Adrenal gland (tissue), 12 donors: ENCODE results near the gene NSD1. TPM values are rescaled to one million over a fixed set of nuclear protein-coding genes. Genes with fewer than 3 reads are reported as not detected.

Experiments
- DNase-seq, 7 donors: peaks; one replicate each; pipeline ENCODE4 v3.0.0-alpha.2; 2019 to 2020
- H3K27ac ChIP-seq, 5 donors: fragments of 200-600 bp; sonication (generic) in 4 of 5; 1 replicate in 3 of 5; 2 replicates in 2 of 5; pipeline versions ENCODE4 v1.5.1 to v1.8.0; 2016 to 2020; ENCODE audit warnings: mild to moderate bottlenecking in 1 of 5
- H3K27me3 ChIP-seq: fragments of 200-600 bp; 2 replicates; pipeline ENCODE4 v1.8.0; 2021
- H3K36me3 ChIP-seq, 2 donors: fragments of 200-600 bp; replicated peaks in 1 of 2; 1 replicate in 1 of 2; 2 replicates in 1 of 2; pipeline versions ENCODE4 v1.5.1 to v1.8.0; 2018 to 2022
- H3K4me1 ChIP-seq, 2 donors: fragments of 200-600 bp; replicated peaks in 1 of 2; 1 replicate in 1 of 2; 2 replicates in 1 of 2; pipeline versions ENCODE4 v1.5.1 to v1.8.0; 2018 to 2021
- H3K4me3 ChIP-seq, 4 donors: fragments of 200-600 bp; sonication (generic) in 3 of 4; one replicate each; pipeline ENCODE4 v1.5.1; 2016 to 2018
- H3K9me3 ChIP-seq, 3 donors: fragments of 200-600 bp; sonication (generic) in 1 of 3; replicated peaks in 1 of 3; 1 replicate in 2 of 3; 2 replicates in 1 of 3; pipeline versions ENCODE4 v1.5.1 to v1.8.0; 2016 to 2021
- POLR2A ChIP-seq, 2 donors: fragments of 450-650 bp; IDR thresholded peaks; one replicate each; pipeline ENCODE4 v1.6.1; 2017; ENCODE audit warnings: antibody characterized with exemption in 2 of 2, mild to moderate bottlenecking in 2 of 2, moderate library complexity in 1 of 2
- WGBS, 4 donors: extraction: QIAGEN DNeasy Blood & Tissue Kit in 2 of 4; methylation state at CpG; one replicate each; pipeline versions ENCODE4 v1.1.5 to v1.1.7; 2013 to 2017; 5-methylcytosine and 5-hydroxymethylcytosine counted together
- intact Hi-C, 2 donors: fragments of 100-400 bp; cut with DNase I; formaldehyde crosslinking; loops; one replicate each; pipeline versions ENCODE4 v1.14.1 to v1.15.0; 2022 to 2023
- polyA plus RNA-seq, 3 donors: library from polyadenylated mRNA; stranded (reverse); fragments of 200-250 nt in 2 of 3; fragments of 350-450 nt in 1 of 3; fragmentation: Illumina TruSeq in 1 of 3; extraction: RNeasy Lipid Tissue Mini Kit (QIAGEN cat#74804) in 1 of 3; gene quantifications; one replicate each; pipeline ENCODE4 v1.2.3, GENCODE V29; 2013 to 2014
- total RNA-seq, 9 donors: library from RNA; depleted of rRNA in 4 of 9; stranded (reverse); fragments of >200 nt in 4 of 9; fragments of 120-200 nt in 1 of 9; fragmentation: NEBNext Ultra II Directional in 1 of 9; extraction: Animal tissue kit (Norgen Biotek cat#: 25700) in 1 of 9; gene quantifications; one replicate each; pipeline versions ENCODE4 v1.1.0 to v1.2.4, GENCODE V29; 2013 to 2023
- TF ChIP-seq, protein P1 (sequence below), 6 experiments: fragments of 450-650 bp in 4 of 6; fragments of 200-600 bp in 2 of 6; sonication (generic) in 1 of 6; IDR thresholded peaks; 1 replicate in 5 of 6; 2 replicates in 1 of 6; pipeline versions ENCODE4 v1.5.1 to v1.8.0; 2016 to 2021; ENCODE audit warnings: antibody characterized with exemption in 6 of 6, mild to moderate bottlenecking in 2 of 6, moderate library complexity in 1 of 6
- donor health status: healthy with polysubstance abuse.
- donor health status: Bipolar disorder and iron deficiency.
- donor health status: DM: yes; HTN: yes; CAD: no.
- donor health status: DM: no; HTN: no; CAD: no.
- donor health status: DM: no; HTN: no; CAD: no.
- donor health status: DM: yes; HTN: yes; CAD: no.

Gene NSD1
- total and polyA plus RNA-seq, 12 donors = 6.4 to 73.9 (median 44.3) TPM

DNA sequence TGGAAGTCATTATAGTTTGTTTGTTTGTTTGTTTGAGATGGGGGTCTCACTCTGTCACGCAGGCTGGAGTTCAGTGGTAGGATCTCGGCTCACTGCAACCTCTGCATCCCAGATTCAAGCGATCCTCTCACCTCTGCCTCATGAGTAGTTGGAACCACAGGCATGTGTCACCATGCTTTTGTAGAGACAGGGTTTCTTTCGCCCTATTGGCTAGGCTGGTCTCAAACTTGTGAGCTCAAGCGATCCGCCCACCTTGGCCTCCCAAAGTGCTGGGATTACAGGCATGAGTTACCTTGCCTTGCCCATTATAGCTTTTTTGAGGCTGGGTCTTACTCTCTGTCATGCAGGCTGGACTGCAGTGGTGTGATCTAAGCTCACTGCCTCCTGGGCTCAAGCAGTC is 28.8 kb downstream of the NSD1 start:
- Histone ChIP-seq H3K4me3 (no peak overlapping the region), H3K36me3 (no peaks in the 10 kb centered on the region), H3K9me3 (no peaks in the 10 kb centered on the region), H3K4me1 (no peaks in the 10 kb centered on the region), H3K27me3 (no peaks in the 10 kb centered on the region), H3K27ac (no peak overlapping the region)
- TF ChIP-seq POLR2A (IDR thresholded peaks at IDR 0.05) = no peak
- TF ChIP-seq, protein P1, sequence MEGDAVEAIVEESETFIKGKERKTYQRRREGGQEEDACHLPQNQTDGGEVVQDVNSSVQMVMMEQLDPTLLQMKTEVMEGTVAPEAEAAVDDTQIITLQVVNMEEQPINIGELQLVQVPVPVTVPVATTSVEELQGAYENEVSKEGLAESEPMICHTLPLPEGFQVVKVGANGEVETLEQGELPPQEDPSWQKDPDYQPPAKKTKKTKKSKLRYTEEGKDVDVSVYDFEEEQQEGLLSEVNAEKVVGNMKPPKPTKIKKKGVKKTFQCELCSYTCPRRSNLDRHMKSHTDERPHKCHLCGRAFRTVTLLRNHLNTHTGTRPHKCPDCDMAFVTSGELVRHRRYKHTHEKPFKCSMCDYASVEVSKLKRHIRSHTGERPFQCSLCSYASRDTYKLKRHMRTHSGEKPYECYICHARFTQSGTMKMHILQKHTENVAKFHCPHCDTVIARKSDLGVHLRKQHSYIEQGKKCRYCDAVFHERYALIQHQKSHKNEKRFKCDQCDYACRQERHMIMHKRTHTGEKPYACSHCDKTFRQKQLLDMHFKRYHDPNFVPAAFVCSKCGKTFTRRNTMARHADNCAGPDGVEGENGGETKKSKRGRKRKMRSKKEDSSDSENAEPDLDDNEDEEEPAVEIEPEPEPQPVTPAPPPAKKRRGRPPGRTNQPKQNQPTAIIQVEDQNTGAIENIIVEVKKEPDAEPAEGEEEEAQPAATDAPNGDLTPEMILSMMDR (IDR thresholded peaks at IDR 0.05) = no peak
- peak in 1 of 7 donors; percentile 18 for DNase-seq
- WGBS, 4 donors = 94 to 98% (median 97%) methylated on average over 6 of the region's 6 CpGs
- intact Hi-C loops = no loop called here

DNA sequence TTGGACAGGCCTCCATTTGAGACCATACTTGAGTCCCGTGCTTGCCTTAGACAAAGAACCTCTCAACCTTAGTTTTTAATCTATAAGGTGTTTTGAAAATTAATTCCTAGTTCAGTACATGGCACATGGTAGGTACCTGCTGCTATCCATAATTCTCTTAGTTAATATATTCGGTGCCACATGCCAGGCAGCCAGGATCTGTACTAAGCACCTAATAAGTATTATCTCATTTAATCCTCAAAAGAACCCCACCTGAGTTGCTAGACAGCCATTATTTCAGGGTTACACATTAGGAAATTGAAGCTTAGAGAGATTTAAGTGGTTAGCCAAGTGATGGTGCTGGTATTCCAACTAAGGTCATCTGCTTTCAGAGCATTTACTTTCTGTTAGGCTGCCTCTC is 29.9 kb downstream of the NSD1 start:
- no peaks in the 10 kb centered on the region for H3K27me3 ChIP-seq
- intact Hi-C loops = no loop called here

DNA sequence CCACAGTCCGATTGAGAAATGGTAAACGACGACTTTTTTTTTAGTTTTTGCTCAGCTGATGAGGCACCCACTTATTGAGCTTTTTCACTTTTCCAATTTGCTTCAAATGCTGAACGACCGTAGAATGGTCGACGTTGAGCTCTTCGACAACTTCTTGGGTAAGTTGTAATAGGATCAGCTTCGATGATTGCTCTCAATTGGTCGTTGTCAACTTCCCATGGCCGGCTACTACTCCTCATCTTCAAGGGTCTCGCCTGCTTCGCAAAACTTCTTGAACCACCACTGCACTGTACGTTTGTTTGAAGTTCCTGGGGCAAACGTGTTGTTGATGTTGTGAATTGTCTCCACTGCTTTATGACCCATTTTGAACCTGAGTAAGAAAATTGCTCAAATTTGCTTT is 35.7 kb downstream of the NSD1 start:
- no peaks in the 10 kb centered on the region for H3K27me3 ChIP-seq
- 92 to 95% (median 93%) methylated on average over 15 of the region's 15 CpGs for WGBS, 4 donors
- H3K27ac ChIP-seq = no peak overlapping the region
- intact Hi-C loops = no loop called here
- H3K4me3 ChIP-seq = no peak overlapping the region
- H3K4me1 ChIP-seq = no peaks in the 10 kb centered on the region
- H3K36me3 ChIP-seq = peaks cover 0 to 7% of the 10 kb centered on the region in 2 donors
- TF ChIP-seq, protein P1 (IDR thresholded peaks at IDR 0.05) = no peak
- no peak for TF ChIP-seq POLR2A (IDR thresholded peaks at IDR 0.05)
- H3K9me3 ChIP-seq = no peaks in the 10 kb centered on the region
- peak in 1 of 7 donors; percentile 27 for DNase-seq

More for the DNA sequence above, 29.9 kb downstream of the NSD1 start:
- H3K4me3 ChIP-seq = no peak overlapping the region
- no peak for TF ChIP-seq POLR2A (IDR thresholded peaks at IDR 0.05)
- TF ChIP-seq, protein P1 (IDR thresholded peaks at IDR 0.05) = no peak
- DNase-seq = no peak
- H3K4me1 ChIP-seq = no peaks in the 10 kb centered on the region
- no peaks in the 10 kb centered on the region for H3K9me3 ChIP-seq
- H3K27ac ChIP-seq = no peak overlapping the region
- WGBS, 4 donors = 94 to 100% (median 95%) methylated on average over 2 of the region's 2 CpGs
- no peaks in the 10 kb centered on the region for H3K36me3 ChIP-seq

DNA sequence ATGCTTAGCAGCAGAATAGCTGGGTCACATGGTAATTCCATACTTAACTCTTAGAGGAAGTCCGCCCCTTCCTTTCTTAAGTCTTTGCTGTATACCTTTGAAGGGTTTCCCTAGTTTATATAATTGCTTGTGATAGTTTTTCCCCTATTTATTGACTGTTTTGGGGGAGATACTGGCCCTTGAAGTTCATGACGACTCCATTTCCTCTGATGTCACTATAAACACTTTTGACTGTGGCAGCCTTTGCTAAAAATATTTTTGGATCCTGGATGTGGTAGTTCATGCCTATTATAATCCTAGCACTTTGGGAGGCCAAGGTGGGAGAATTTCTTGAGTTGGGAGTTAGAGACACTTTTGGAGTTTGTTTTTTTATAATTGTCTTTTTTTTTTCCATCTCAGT is 38.4 kb downstream of the NSD1 start:
- no peak for TF ChIP-seq POLR2A (IDR thresholded peaks at IDR 0.05)
- DNase-seq = no peak
- Histone ChIP-seq H3K27ac (no peak overlapping the region), H3K4me1 (no peaks in the 10 kb centered on the region), H3K27me3 (no peaks in the 10 kb centered on the region), H3K9me3 (no peaks in the 10 kb centered on the region), H3K4me3 (no peak overlapping the region), H3K36me3 (peaks cover 0 to 7% of the 10 kb centered on the region in 2 donors)
- 72 to 82% (median 78%) methylated on average over 2 of the region's 2 CpGs for WGBS, 4 donors
- intact Hi-C loops = no loop called here

DNA sequence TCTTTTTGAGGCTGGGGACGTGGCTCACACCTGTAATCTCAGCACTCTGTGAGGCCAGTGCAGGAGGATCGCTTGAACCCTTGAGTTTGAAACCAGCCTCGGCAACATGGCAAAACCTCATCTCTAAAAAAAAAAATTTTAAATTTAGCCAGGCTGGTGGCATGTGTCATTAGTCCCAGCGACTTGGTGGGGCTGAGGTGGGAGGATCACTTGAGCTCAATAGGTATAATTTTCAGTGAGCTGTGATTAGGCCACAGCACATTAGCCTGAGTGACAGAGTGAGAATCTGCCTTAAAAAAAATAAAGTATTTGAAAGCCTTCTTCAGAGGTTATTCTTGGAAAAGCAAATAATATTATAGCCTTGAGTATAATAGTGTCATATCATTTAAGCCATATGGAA is 41.8 kb downstream of the NSD1 start:
- no peaks in the 10 kb centered on the region for H3K27me3 ChIP-seq
- TF ChIP-seq, protein P1 (IDR thresholded peaks at IDR 0.05) = no peak
- no peak for TF ChIP-seq POLR2A (IDR thresholded peaks at IDR 0.05)
- 91 to 97% (median 94%) methylated on average over 4 of the region's 4 CpGs for WGBS, 4 donors
- no peaks in the 10 kb centered on the region for H3K9me3 ChIP-seq
- no peaks in the 10 kb centered on the region for H3K4me1 ChIP-seq
- no peak overlapping the region for H3K27ac ChIP-seq
- intact Hi-C loops = no loop called here
- no peak for DNase-seq
- H3K4me3 ChIP-seq = no peak overlapping the region
- no peaks in the 10 kb centered on the region for H3K36me3 ChIP-seq
